Mucosa of gallbladder (tissue), 1 donor: ENCODE results near the gene CLP1. TPM values are rescaled to one million over a fixed set of nuclear protein-coding genes. Genes with fewer than 3 reads are reported as not detected.
"Not testable (repeated sequence)": the region's sequence is repeated elsewhere in the genome, so short reads cannot be mapped to it uniquely, and the experiment has no call there.

Experiments used
- DNase-seq: peaks from one replicate; pipeline ENCODE4 v3.0.0-alpha.2; 2020; ENCODE audit warnings: low spot score
- total RNA-seq: library from RNA; stranded (reverse); gene quantifications from one replicate; pipeline ENCODE4 v1.2.1, GENCODE V29; 2021
- donor health status: DM: no; HTN: no; CAD: no.

CLP1 gene
- total RNA-seq, 1 donor from 2014 or later: 10.3 TPM

- no peak for DNase-seq
Measured at GRCh38 chr11:57640068-57640800, 17.3 kb upstream of the CLP1 start.

DNA sequence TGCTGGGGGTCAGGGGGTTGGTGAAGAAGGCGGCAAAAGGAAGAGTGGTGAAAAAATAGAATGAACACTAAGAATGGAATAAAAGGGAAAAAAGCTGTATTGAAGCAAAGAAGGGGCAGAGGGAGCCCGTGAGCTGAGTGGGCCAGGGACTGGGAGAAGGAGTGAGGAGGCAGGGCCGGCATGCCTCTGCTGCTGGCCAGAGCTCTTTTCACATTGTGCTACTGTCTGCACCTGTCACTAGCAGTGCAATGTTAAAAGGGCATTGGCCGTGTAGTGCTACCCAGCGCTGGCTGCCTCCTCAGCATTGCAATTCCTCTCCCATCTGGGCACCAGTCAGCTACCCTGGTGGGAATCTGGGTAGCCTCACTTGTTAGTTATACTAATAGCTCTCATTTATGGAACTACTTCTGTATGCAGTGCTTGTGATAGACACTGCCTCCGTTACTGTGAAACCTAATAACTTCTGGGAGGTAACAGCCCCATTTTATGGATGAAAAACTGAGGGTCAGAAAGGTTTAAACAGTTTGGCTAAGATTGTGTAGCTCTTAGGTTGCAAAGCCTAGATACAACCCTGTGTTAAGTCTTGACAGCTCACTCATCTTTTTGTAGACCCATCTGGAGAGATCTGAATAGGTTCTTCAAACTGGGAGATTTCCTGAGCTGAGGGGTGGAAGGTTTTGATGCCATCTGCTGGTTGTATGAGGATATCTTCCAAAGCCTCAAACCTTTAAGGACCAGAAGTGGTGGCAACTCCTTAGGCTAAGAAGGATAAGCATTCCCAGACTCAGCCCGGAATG lies 16.4 kb upstream of the CLP1 start:
- no peak for DNase-seq

DNA sequence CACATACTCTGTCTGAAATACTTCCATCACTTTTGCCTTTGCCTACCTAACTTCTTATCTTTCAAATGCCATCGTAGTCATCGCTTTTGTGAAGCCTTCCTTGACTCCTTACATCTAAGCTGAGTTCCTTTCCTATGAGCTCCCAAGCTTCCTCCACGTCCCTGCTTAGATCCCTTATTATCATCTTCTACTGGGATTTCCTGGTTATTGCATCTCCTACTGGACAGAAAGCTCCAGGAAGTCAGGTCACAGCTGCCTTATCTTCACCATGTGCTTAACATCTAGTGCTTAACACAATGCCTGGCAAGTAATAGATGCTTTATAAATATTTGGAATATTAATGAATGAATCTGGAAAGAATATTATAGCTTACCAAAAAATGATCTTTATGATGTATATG lies 13.8 kb upstream of the CLP1 start:
- no peak for DNase-seq

GRCh38 chr11:57644748-57645688 lies 12.5 kb upstream of the CLP1 start:
- peak; percentile 81 for DNase-seq

GRCh38 chr11:57645689-57646085 lies 11.9 kb upstream of the CLP1 start:
- DNase-seq: no peak

- DNase-seq: no peak
Measured at GRCh38 chr11:57646194-57646798, 11.3 kb upstream of the CLP1 start.

DNA sequence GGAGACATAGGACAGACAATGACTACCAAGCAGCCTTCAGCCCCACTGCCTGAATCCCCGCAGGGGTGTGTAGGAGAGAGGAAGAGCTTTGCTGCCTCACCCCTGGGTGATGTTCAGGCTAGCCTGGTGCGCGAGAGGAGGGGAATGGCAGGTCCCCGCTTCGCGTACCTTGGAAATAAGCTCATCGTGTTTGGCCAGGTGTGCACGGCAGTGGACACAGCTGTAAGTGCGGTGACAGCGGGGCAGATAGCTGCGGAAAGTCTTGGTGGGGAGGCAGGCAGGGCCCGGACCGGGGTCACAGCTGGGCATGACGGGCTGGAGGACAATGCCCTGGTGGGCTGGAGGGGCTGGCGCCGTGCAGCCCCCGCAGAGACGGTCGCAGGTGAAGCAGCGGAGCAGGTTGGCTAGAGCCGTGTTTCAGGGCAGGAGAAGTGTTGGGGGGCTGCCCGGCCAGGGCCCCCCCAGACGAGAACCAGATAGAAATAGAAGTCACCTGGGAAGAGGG lies 10.7 kb upstream of the CLP1 start:
- DNase-seq: no peak

DNA sequence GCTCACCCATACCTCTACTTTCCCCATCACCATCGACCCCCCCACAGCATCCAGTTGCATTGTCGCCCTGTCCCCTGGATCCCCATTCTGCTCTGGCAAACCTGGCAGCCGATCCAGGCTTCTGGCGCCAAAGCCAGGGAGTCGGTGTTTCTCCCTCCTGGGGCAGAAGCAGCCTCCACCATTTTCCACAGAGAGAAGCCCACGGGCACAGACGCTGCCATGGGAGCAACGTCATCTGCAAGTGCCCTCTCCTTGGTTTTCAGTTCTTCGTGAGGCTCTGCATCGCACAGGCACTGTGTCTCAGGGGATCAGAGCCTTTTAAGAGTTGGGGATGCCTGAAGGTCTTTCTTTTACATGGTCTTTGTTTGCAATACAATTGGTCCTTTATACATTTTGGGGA lies 10.2 kb upstream of the CLP1 start:
- DNase-seq: no peak

DNA sequence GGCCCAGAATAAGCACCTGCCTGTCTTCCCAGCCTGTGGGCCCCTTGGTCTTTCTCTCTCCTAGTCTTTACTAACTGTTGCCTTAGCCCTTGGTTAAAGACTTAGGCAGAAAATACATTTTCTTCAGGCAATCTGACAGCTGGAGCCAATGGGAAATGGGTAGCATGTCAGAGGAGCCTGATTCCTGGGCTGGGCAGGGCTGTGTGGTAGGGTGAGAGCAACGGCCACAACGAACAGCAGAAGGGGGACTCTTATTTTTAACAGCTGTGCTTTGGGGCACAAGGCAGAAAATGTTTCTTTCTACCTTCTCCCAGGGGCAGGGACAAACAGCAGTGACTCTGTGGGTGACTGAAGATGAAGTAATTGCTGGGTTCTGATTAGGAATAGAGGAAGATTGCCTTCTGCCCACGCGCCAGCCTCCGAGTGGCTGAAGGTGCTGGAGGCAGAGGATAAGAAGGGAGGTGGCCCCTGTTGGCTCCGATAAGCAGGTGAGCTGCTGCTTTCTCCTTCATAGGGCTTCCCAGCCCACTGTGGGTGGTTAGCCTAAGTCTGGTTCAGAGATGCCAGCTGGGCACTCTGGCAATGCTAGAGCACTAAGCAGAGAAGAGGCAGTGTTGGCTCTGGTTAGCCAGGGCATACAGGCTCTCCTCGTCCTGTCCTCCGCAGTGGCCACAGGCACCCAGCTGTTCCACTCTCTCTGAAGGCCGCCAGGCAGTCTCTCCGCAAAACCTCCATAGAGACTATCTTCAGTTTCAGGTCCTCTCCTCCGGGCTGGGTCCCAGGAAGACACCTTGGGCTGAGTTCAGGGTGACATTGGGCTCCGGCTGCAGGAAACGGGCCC lies 9.4 kb upstream of the CLP1 start:
- no peak for DNase-seq

GRCh38 chr11:57648801-57649735 lies 8.5 kb upstream of the CLP1 start:
- no peak for DNase-seq

DNA sequence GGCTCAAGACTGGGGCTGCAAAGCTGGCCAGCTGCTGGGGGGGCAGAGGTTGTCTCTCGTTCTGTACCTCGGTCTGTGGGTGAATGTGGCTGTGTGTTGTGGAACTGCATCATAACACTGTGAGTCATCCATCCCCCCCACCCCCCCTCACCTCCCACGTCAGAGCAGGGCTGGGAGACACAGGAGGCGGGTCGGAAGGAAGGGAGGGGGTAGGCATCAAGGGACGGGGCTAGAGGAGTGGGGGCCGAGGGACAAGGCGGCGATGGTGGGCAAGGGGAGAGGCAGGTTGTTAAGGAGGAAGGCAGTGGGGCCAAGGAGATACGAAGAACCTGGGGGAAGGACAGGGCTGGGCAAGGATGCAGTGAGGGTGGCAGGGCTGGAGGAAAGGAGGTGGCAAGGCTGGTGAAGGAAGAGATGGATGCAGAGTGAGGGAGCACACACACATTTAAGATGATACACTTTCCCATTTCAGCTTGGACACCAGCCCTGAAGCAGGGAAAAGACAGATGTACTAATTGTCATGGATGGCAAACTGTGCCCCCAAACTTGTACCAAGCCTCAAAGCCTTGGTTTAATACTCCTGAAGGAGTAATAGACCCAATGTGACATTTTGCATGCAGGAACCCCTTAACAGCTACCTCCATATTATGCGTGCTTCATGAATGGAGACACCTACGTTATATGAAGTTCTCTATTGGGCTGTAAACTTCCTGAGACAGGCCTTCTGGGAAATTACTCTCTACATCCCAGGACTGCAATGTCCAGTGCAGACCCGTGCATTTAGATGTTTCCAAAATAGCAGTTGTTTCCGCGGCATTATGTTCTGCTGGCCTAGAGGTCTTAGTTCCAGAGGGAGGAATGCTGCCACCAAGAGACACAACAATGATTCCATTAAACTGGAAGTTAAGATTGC lies 7.5 kb upstream of the CLP1 start, which contains the start of gene YPEL4:
TSS of gene YPEL4 (minus strand) at position 87 of the 913 bp plus-strand sequence. CDS start 2,805 bp downstream, outside the sequence.
- DNase-seq: no peak

- no peak for DNase-seq
Measured at GRCh38 chr11:57650739-57651090, 6.8 kb upstream of the CLP1 start.

- DNase-seq: no peak
Measured at GRCh38 chr11:57651408-57651807, 6.2 kb upstream of the CLP1 start.

- not testable (repeated sequence) for DNase-seq
Measured at GRCh38 chr11:57652230-57652629, 5.3 kb upstream of the CLP1 start.

DNA sequence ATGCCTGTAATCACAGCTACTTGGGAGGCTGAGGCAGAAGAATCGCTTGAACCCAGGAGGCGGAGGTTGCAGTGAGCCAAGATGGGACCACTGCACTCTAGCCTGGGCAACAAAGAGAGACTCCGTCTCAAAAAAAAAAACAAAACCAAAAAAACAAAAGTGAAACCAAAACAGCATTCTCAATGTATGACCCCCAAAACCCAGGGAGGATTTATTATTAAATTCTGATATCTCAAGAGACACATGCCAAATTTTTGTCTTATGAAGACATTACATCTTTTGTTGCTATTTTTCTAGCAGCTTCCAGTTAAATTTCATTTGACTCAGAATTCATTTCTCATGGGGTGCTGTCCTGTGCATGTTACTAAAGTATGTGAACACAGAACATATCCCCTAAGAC lies 4.9 kb upstream of the CLP1 start:
- no peak for DNase-seq

DNA sequence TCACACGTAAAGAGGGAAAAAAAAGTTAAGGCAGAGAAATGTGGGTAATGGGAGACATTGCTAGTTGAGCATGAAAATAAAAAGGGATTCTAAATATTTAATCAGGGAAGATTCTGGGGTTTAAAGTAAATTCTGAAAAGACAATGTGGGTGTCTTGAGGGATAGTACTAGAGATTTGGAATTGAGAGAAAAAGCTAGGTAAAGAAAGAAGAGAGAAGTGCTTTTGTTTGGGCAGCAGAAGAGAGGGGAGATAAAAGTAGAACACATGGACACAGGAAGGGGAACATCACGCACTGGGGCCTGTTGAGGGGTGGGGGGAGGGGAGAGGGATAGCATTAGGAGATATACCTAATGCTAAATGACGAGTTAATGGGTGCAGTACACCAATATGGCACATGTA lies 4.4 kb upstream of the CLP1 start:
- no peak for DNase-seq

GRCh38 chr11:57656885-57657193 lies 723 bp upstream of the CLP1 start:
- no peak for DNase-seq

DNA sequence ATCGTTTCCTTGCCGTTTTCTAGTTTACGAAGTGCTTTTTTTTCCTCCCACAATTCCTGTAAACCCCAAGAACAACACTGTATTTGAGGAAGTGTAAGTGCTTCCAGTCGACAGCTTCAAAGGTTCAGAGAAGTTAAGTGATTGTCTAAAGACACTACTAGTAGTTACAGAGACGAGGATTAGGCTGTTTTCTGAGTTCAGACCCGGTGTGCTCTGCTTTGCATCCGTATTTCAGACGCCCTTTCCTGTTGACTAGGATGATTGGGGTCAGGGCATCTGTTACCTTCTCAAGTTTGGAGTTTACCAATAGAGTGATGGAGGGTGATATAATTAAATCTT lies 430 bp downstream of the CLP1 start:
- no peak for DNase-seq

DNA sequence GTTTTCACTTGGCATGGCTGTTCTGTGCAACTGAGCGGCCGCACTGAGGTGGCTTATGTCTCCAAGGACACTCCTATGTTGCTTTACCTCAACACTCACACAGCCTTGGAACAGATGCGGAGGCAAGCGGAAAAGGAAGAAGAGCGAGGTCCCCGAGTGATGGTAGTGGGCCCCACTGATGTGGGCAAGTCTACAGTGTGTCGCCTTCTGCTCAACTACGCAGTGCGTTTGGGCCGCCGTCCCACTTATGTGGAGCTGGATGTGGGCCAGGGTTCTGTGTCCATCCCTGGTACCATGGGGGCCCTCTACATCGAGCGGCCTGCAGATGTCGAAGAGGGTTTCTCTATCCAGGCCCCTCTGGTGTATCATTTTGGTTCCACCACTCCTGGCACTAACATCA lies 2.1 kb downstream of the CLP1 start:
- no peak for DNase-seq
